ENCODE measurements around the gene MOG.

Gene MOG

GRCh38 chr6:29656798-29657197 lies at the start of gene MOG:
Gene MOG, plus strand, starts transcription at chr6:29657092. Its CDS starts 118 bp downstream, at chr6:29657210.
- TF ChIP-seq CTCF (IDR thresholded peaks at IDR 0.05; ENCODE audit: low read depth, low read length, missing control alignments): no peak
- H3K4me3 ChIP-seq (ENCODE audit: low read depth, low read length): no peak within 1 kb of the TSS
- DNase-seq (ENCODE audit: low read depth): no peak

- H3K4me3 ChIP-seq (ENCODE audit: low read depth, low read length): no peak overlapping the region
- TF ChIP-seq CTCF (IDR thresholded peaks at IDR 0.05; ENCODE audit: low read depth, low read length, missing control alignments): no peak
- DNase-seq (ENCODE audit: low read depth): no peak
Measured at GRCh38 chr6:29608131-29608530, 48.8 kb upstream of the MOG start.

GRCh38 chr6:29610540-29610939 lies 46.4 kb upstream of the MOG start:
- DNase-seq (ENCODE audit: low read depth): no peak
- TF ChIP-seq CTCF (IDR thresholded peaks at IDR 0.05; ENCODE audit: low read depth, low read length, missing control alignments): no peak
- H3K4me3 ChIP-seq (ENCODE audit: low read depth, low read length): no peak overlapping the region

GRCh38 chr6:29611426-29611825 lies 45.5 kb upstream of the MOG start:
- no peak for TF ChIP-seq CTCF (IDR thresholded peaks at IDR 0.05; ENCODE audit: low read depth, low read length, missing control alignments)
- no peak for DNase-seq (ENCODE audit: low read depth)

GRCh38 chr6:29617782-29618554 lies 38.9 kb upstream of the MOG start:
- no peak overlapping the region for H3K4me3 ChIP-seq (ENCODE audit: low read depth, low read length)
- TF ChIP-seq CTCF (IDR thresholded peaks at IDR 0.05; ENCODE audit: low read depth, low read length, missing control alignments): peak; percentile 51
- DNase-seq (ENCODE audit: low read depth): no peak

More at GRCh38 chr6:29611426-29611825, 45.5 kb upstream of the MOG start:
- no peak overlapping the region for H3K4me3 ChIP-seq (ENCODE audit: low read depth, low read length)

GRCh38 chr6:29619578-29620160 lies 37.2 kb upstream of the MOG start:
- no peak overlapping the region for H3K4me3 ChIP-seq (ENCODE audit: low read depth, low read length)
- TF ChIP-seq CTCF (IDR thresholded peaks at IDR 0.05; ENCODE audit: low read depth, low read length, missing control alignments): no peak
- DNase-seq (ENCODE audit: low read depth): no peak

Data from GM12864 (cell line).